ENCODE results near the gene ECI1.
"Not testable (repeated sequence)": the region's sequence is repeated elsewhere in the genome, so short reads cannot be mapped to it uniquely, and the experiment has no call there.

ECI1 gene

DNA sequence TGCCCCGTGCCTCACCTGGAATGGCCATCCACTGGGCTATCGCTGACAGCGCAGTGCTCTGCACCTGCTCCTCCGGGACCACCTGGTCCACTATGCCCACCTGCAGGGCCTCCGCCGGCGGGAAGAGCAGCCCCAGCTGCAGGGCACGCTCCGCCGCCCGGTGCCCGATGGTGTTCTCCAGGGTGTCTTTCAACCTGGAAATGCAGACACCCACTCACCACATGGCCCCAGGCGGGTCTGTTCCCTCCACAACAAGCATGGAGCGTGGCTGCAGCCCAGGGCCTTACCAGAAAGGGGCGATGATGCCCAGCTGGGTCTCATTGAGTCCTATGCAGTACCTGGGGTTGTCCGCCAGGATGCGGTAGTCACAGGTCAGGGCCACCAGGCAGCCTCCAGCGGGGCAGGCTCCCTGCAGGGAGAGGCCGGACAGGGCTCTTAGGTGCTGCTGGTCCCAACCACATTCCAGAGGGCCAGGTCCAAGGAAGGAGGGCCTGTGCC lies 8.3 kb downstream of the ECI1 start:
- Histone ChIP-seq H3K79me2 (ENCODE audit: low read length) (no peaks in the 10 kb centered on the region), H3K4me3 (ENCODE audit: low read length) (no peak overlapping the region), H3K36me3 (replicated peaks; ENCODE audit: low read depth, low read length) (peaks cover 22% of the 10 kb centered on the region), H2AFZ (ENCODE audit: low read depth, low read length) (no peak overlapping the region), H3K4me1 (ENCODE audit: low read length) (no peaks in the 10 kb centered on the region), H3K9ac (ENCODE audit: low read length) (no peak overlapping the region), H3K4me2 (ENCODE audit: low read length) (no peak overlapping the region), H3K9me3 (ENCODE audit: insufficient read depth, low read length) (no peaks in the 10 kb centered on the region), H3K27me3 (ENCODE audit: low read depth, low read length) (no peaks in the 10 kb centered on the region), H3K27ac (ENCODE audit: low read length) (no peak overlapping the region), H4K20me1 (ENCODE audit: insufficient read depth, low read length) (no peaks in the 10 kb centered on the region)
- no peak for TF ChIP-seq EZH2phosphoT487 (IDR thresholded peaks at IDR 0.05; ENCODE audit: low read depth)
- TF ChIP-seq, protein P1, sequence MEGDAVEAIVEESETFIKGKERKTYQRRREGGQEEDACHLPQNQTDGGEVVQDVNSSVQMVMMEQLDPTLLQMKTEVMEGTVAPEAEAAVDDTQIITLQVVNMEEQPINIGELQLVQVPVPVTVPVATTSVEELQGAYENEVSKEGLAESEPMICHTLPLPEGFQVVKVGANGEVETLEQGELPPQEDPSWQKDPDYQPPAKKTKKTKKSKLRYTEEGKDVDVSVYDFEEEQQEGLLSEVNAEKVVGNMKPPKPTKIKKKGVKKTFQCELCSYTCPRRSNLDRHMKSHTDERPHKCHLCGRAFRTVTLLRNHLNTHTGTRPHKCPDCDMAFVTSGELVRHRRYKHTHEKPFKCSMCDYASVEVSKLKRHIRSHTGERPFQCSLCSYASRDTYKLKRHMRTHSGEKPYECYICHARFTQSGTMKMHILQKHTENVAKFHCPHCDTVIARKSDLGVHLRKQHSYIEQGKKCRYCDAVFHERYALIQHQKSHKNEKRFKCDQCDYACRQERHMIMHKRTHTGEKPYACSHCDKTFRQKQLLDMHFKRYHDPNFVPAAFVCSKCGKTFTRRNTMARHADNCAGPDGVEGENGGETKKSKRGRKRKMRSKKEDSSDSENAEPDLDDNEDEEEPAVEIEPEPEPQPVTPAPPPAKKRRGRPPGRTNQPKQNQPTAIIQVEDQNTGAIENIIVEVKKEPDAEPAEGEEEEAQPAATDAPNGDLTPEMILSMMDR (IDR thresholded peaks at IDR 0.05; ENCODE audit: low read depth, low read length), result no peak

DNA sequence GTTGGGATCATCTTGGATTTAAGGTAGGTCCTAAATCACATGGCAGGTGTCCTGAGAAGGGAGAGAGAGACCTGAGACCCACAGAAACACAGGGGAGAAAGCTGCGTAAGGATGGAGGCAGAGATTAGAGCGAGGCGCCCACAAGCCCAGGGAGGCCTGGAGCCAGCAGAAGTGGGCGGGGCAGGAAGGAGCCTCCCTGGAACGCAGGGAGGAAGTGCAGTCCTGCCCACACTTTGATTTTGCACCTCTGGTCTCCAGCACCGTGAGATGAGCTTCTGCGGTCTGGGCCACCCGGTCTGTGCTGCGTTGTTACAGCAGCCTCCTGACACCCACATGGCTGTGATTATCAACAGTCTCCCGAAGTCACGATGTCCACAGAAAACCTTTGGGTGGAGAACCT lies 8.8 kb downstream of the ECI1 start:
- peaks cover 22% of the 10 kb centered on the region for H3K36me3 ChIP-seq (replicated peaks; ENCODE audit: low read depth, low read length)
- H3K79me2 ChIP-seq (ENCODE audit: low read length), result no peaks in the 10 kb centered on the region
- H3K9ac ChIP-seq (ENCODE audit: low read length), result no peak overlapping the region

DNA sequence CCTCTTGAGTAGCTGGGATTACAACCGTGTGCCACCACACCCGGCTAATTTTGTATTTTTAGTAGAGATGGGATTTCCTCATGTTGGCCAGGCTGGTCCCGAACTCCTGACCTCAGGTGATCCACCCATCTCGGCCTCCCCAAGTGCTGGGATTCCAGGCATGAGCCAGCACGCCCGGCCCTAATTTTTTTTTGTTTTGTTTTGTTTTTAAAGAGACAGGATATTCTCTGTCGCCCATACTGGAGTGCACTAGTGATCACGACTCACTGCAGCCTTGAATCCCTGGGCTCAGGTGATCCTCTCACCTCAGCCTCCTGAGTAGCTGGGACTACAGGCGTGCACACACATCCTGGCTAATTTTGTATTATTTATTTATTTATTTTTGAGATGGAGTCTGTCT lies 11.1 kb downstream of the ECI1 start:
- H3K4me3 ChIP-seq (ENCODE audit: low read length); H3K4me1 ChIP-seq (ENCODE audit: low read length): not testable (repeated sequence)
- peaks cover 22% of the 10 kb centered on the region for H3K36me3 ChIP-seq (replicated peaks; ENCODE audit: low read depth, low read length)

More for the DNA sequence above, 8.8 kb downstream of the ECI1 start:
- Histone ChIP-seq H3K27me3 (ENCODE audit: low read depth, low read length) (no peaks in the 10 kb centered on the region), H3K9me3 (ENCODE audit: insufficient read depth, low read length) (no peaks in the 10 kb centered on the region), H3K4me3 (ENCODE audit: low read length) (no peak overlapping the region), H4K20me1 (ENCODE audit: insufficient read depth, low read length) (no peaks in the 10 kb centered on the region), H3K4me2 (ENCODE audit: low read length) (no peak overlapping the region), H3K4me1 (ENCODE audit: low read length) (no peaks in the 10 kb centered on the region), H3K27ac (ENCODE audit: low read length) (no peak overlapping the region), H2AFZ (ENCODE audit: low read depth, low read length) (no peak overlapping the region)
- TF ChIP-seq, protein P1 (IDR thresholded peaks at IDR 0.05; ENCODE audit: low read depth, low read length), result no peak
- TF ChIP-seq EZH2phosphoT487 (IDR thresholded peaks at IDR 0.05; ENCODE audit: low read depth), result no peak

GRCh38 chr16:2238838-2239675 lies 12.3 kb downstream of the ECI1 start:
- Histone ChIP-seq H2AFZ (ENCODE audit: low read depth, low read length) (no peak overlapping the region), H3K9me3 (ENCODE audit: insufficient read depth, low read length) (no peaks in the 10 kb centered on the region), H3K27me3 (ENCODE audit: low read depth, low read length) (no peaks in the 10 kb centered on the region), H3K4me3 (ENCODE audit: low read length) (no peak overlapping the region), H4K20me1 (ENCODE audit: insufficient read depth, low read length) (no peaks in the 10 kb centered on the region), H3K4me1 (ENCODE audit: low read length) (no peaks in the 10 kb centered on the region), H3K27ac (ENCODE audit: low read length) (no peak overlapping the region), H3K4me2 (ENCODE audit: low read length) (no peak overlapping the region), H3K79me2 (ENCODE audit: low read length) (no peaks in the 10 kb centered on the region), H3K9ac (ENCODE audit: low read length) (no peak overlapping the region), H3K36me3 (replicated peaks; ENCODE audit: low read depth, low read length) (peaks cover 20% of the 10 kb centered on the region)
- no peak for TF ChIP-seq EZH2phosphoT487 (IDR thresholded peaks at IDR 0.05; ENCODE audit: low read depth)
- TF ChIP-seq, protein P1 (IDR thresholded peaks at IDR 0.05; ENCODE audit: low read depth, low read length), result no peak

More for the DNA sequence above, 11.1 kb downstream of the ECI1 start:
- not testable (repeated sequence) for H3K27ac ChIP-seq (ENCODE audit: low read length); H3K79me2 ChIP-seq (ENCODE audit: low read length); H4K20me1 ChIP-seq (ENCODE audit: insufficient read depth, low read length); H3K9ac ChIP-seq (ENCODE audit: low read length); H3K4me2 ChIP-seq (ENCODE audit: low read length); H2AFZ ChIP-seq (ENCODE audit: low read depth, low read length); H3K9me3 ChIP-seq (ENCODE audit: insufficient read depth, low read length); H3K27me3 ChIP-seq (ENCODE audit: low read depth, low read length)

Measured in OCI-LY3 (cell line).